Naive B cell (primary cell): ENCODE data around the gene CTXN1. TPM values are rescaled to one million over a fixed set of nuclear protein-coding genes. Genes with fewer than 3 reads are reported as not detected.

Experiments
- ATAC-seq, 2 donors: fragments of 150-1000 bp; cut with Tn5 transposase; 2 replicates each; pipeline ENCODE4 v1.10.0; 2021; ENCODE audit warnings: low read depth in 2 of 2, mild to moderate bottlenecking in 2 of 2, moderate library complexity in 2 of 2
- DNase-seq: peaks from one replicate; pipeline ENCODE4 v3.0.0; 2022
- H3K27ac Mint-ChIP-seq, 6 donors: one replicate each; pipeline ENCODE4 v1.8.0; 2020 to 2022; ENCODE audit warnings: mild to moderate bottlenecking in 6 of 6, mixed read lengths in 6 of 6, moderate library complexity in 5 of 6, inconsistent platforms in 2 of 6
- H3K27me3 Mint-ChIP-seq, 3 donors: one replicate each; pipeline ENCODE4 v1.8.0; 2021 to 2022; ENCODE audit warnings: mixed read lengths in 3 of 3, mild to moderate bottlenecking in 1 of 3
- H3K36me3 Mint-ChIP-seq, 2 donors: one replicate each; pipeline ENCODE4 v1.8.0; 2020 to 2022; ENCODE audit warnings: mixed read lengths in 2 of 2, inconsistent platforms in 1 of 2, mild to moderate bottlenecking in 1 of 2
- H3K4me1 Mint-ChIP-seq, 3 donors: one replicate each; pipeline ENCODE4 v1.8.0; 2020 to 2022; ENCODE audit warnings: mixed read lengths in 3 of 3, inconsistent platforms in 1 of 3, mild to moderate bottlenecking in 1 of 3, moderate library complexity in 1 of 3
- H3K4me3 Mint-ChIP-seq, 8 donors: one replicate each; pipeline ENCODE4 v1.8.0; 2020 to 2022; ENCODE audit warnings: mild to moderate bottlenecking in 8 of 8, mixed read lengths in 8 of 8, moderate library complexity in 8 of 8, inconsistent platforms in 2 of 8
- H3K9me3 Mint-ChIP-seq, 7 donors: one replicate each; pipeline ENCODE4 v1.8.0; 2020 to 2022; ENCODE audit warnings: mixed read lengths in 7 of 7, mild to moderate bottlenecking in 5 of 7, inconsistent platforms in 2 of 7, moderate library complexity in 1 of 7
- polyA plus RNA-seq, 6 donors: library from polyadenylated mRNA; unstranded; fragments of 300-500 nt; fragmentation: Illumina TruSeq; gene quantifications; one replicate each; pipeline ENCODE4 v1.2.3, GENCODE V29; 2021; ENCODE audit warnings: low read depth in 6 of 6

CTXN1 gene
- polyA plus RNA-seq, 6 donors from 2014 or later: not detected

DNA sequence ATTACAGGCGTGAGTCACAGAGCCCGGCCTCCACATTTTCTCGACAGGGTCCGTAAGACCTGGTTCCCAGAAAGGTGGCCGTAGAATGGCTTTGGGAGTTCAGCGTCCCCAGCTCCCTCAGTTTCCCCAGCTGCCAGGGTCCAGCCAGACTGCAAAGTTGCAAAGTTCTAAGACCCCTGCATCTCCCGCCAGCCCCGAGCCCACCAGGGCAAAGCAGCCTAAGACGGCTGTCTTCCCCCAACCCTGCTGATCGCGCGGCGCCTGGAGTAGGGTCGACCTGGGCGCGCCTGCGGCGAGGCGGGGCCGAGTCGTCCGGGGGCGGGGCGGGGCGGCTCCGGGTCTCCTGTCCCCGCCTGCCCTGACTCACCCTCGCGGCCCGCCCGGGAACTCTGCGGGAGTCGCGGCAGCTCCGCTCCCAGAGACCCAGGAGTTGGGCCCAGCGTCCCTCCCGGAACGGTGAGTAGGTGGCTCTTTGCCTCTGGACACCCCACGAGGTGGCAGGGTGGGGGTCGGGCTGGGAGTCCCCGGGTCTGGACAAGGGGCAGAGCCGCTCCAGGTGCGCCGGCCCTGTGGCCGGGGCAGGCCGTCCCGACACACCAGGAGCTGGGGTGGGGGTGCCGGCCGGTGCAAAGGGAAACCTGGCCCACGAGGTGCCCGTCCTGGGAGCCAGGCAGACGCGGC is 37.6 kb downstream of the CTXN1 start, which contains the start of gene LRRC8E:
Gene LRRC8E, plus strand, starts transcription at position 366 of the 681 bp plus-strand sequence. CDS start 7,094 bp downstream, outside the sequence.
- H3K36me3 Mint-ChIP-seq: no peaks in the 10 kb centered on the region
- H3K9me3 Mint-ChIP-seq: no peaks in the 10 kb centered on the region
- H3K27me3 Mint-ChIP-seq: peaks cover 13 to 39% (median 14%) of the 10 kb centered on the region in 3 donors
- H3K4me1 Mint-ChIP-seq: peaks cover 0 to 4% (median 0%) of the 10 kb centered on the region in 3 donors
- ATAC-seq (peak; percentile 46 to 48), DNase-seq (no peak)
- H3K4me3 Mint-ChIP-seq: peak within 1 kb of the TSS in 1 of 8 donors; percentile 61
- H3K27ac Mint-ChIP-seq: peak within 1 kb of the TSS in 1 of 6 donors; percentile 72

DNA sequence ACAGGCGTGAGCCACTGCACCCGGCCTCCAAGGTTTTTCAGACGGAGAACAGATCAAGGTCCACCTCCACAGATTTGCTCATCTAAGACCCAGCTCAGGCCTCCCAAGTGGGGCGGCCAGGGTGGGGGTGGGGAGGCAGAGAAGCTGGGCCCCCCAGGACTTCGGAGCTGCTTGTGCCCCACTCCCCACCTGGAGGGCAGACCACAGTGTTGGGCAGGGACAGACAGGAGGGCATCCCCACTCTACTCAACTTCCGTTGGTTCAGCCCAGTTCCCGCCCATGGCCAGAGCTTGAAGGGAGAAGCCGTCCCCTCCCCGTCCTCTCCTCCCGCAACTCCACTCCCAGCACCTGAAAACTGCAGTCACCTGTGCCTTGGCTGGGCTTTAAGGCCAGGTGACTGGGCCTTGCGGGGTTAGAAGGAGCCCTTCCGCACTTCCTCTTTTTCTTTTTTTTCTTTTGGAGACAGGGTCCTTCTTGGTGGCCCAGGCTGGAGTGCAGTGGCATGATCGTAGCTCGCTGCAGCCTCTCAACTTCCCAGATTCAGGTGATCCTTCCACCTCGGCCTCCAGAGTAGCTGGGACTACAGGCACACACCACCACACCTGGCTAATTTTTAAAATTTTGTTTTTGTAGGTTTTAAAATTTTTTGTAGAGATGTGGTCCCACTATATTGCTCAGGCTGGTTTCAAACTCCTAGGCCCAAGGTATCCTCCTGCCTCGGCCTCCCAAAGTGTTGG is 38.4 kb downstream of the CTXN1 start:
- peaks cover 0 to 4% (median 0%) of the 10 kb centered on the region in 3 donors for H3K4me1 Mint-ChIP-seq
- ATAC-seq (no peak), DNase-seq (no peak)
- no peak overlapping the region for H3K4me3 Mint-ChIP-seq
- no peaks in the 10 kb centered on the region for H3K36me3 Mint-ChIP-seq
- peak overlapping the region in 1 of 6 donors; percentile 72 for H3K27ac Mint-ChIP-seq
- H3K27me3 Mint-ChIP-seq: peaks cover 13 to 39% (median 14%) of the 10 kb centered on the region in 3 donors
- H3K9me3 Mint-ChIP-seq: no peaks in the 10 kb centered on the region

- peaks cover 0 to 4% (median 0%) of the 10 kb centered on the region in 3 donors for H3K4me1 Mint-ChIP-seq
- H3K9me3 Mint-ChIP-seq: peaks cover 0 to 6% (median 0%) of the 10 kb centered on the region in 7 donors
- DNase-seq (no peak), ATAC-seq (no peak)
- no peaks in the 10 kb centered on the region for H3K36me3 Mint-ChIP-seq
- H3K4me3 Mint-ChIP-seq: no peak overlapping the region
- H3K27ac Mint-ChIP-seq: peak overlapping the region in 2 of 6 donors; percentile 62 to 63
- H3K27me3 Mint-ChIP-seq: peaks cover 5 to 31% (median 10%) of the 10 kb centered on the region in 3 donors
Measured at GRCh38 chr19:7885818-7886217, 40.1 kb downstream of the CTXN1 start.

- H3K36me3 Mint-ChIP-seq: no peaks in the 10 kb centered on the region
Measured at GRCh38 chr19:7883796-7884570, 42.0 kb downstream of the CTXN1 start.

DNA sequence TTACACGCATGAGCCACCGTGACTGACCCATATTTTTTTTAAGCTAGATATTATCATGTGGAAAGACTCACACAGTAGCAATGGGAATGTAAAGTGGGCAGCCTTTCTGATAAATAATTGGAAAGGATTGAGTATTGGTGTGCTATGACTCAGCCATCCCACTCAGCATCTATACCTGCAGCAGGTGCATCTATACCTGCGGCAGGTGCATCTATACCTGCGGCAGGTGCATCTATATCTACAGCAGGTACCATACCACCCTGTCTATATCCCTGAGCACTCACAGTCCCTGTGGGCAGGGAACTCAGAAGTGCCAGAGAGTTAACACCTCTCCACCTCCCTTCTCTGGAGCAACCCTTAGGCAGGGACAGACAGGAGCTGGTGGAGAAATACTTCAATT is 42.8 kb downstream of the CTXN1 start:
- H3K27ac Mint-ChIP-seq: no peak overlapping the region

More at GRCh38 chr19:7883796-7884570, 42.0 kb downstream of the CTXN1 start:
- ATAC-seq (no peak), DNase-seq (no peak)
- Mint-ChIP-seq H3K4me3 (no peak overlapping the region), H3K9me3 (peaks cover 0 to 6% (median 0%) of the 10 kb centered on the region in 7 donors), H3K27me3 (peaks cover 3 to 31% (median 4%) of the 10 kb centered on the region in 3 donors), H3K4me1 (peaks cover 0 to 4% (median 0%) of the 10 kb centered on the region in 3 donors), H3K27ac (no peak overlapping the region)

DNA sequence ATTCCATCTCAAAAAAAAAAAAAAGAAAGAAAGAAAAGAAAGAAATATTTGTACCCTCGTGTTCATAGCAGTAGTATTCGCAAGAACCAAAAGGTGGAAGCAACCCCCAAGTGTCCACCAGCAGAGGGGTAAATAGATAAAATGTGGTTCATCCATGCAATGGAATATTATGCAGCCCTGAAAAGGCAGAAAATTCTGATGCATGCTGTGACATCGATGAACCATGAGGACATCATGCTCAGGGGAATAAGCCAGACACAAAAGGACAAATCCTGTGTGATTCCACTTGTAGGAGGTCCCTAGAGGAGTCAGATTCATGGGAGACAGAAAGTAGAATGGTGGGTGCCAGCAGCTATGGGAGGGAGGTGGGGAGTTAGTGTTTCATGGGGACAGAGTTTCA is 44.0 kb downstream of the CTXN1 start:
- Mint-ChIP-seq H3K4me3 (no peak overlapping the region), H3K4me1 (peaks cover 0 to 4% (median 0%) of the 10 kb centered on the region in 3 donors), H3K27me3 (peaks cover 0 to 24% (median 6%) of the 10 kb centered on the region in 3 donors), H3K27ac (no peak overlapping the region), H3K9me3 (peaks cover 0 to 6% (median 0%) of the 10 kb centered on the region in 7 donors), H3K36me3 (no peaks in the 10 kb centered on the region)
- DNase-seq (no peak), ATAC-seq (no peak)

More for the DNA sequence above, 42.8 kb downstream of the CTXN1 start:
- no peak for ATAC-seq
- Mint-ChIP-seq H3K27me3 (peaks cover 0 to 27% (median 0%) of the 10 kb centered on the region in 3 donors), H3K36me3 (no peaks in the 10 kb centered on the region), H3K4me1 (peaks cover 0 to 4% (median 0%) of the 10 kb centered on the region in 3 donors), H3K4me3 (no peak overlapping the region), H3K9me3 (peaks cover 0 to 6% (median 0%) of the 10 kb centered on the region in 7 donors)
- DNase-seq: no peak

DNA sequence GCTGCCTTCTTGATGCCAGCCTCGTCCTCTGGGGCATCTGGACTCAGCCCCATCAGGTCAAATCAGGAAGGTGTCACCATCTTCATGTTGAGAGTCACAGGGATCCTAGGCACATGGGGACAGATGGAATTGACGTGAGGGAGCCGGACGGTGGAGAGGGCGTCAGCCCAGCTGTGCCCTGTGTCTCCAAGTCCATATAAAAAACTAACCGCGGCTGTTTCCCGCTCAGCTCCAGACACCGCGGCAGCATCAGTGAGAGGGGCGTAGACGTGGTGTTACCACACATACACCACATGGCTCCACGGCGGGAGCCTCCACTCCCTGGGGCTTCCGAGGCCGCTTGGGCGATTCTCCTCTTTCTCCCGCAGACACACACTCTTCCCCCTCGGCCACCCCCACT is 46.1 kb downstream of the CTXN1 start:
- peak overlapping the region in 1 of 6 donors; percentile 24 for H3K27ac Mint-ChIP-seq
- ATAC-seq (no peak), DNase-seq (no peak)
- no peaks in the 10 kb centered on the region for H3K36me3 Mint-ChIP-seq
- peaks cover 0 to 4% (median 0%) of the 10 kb centered on the region in 3 donors for H3K4me1 Mint-ChIP-seq
- no peak overlapping the region for H3K4me3 Mint-ChIP-seq
- H3K9me3 Mint-ChIP-seq: peaks cover 0 to 6% (median 0%) of the 10 kb centered on the region in 7 donors
- peaks cover 9 to 30% (median 14%) of the 10 kb centered on the region in 3 donors for H3K27me3 Mint-ChIP-seq

DNA sequence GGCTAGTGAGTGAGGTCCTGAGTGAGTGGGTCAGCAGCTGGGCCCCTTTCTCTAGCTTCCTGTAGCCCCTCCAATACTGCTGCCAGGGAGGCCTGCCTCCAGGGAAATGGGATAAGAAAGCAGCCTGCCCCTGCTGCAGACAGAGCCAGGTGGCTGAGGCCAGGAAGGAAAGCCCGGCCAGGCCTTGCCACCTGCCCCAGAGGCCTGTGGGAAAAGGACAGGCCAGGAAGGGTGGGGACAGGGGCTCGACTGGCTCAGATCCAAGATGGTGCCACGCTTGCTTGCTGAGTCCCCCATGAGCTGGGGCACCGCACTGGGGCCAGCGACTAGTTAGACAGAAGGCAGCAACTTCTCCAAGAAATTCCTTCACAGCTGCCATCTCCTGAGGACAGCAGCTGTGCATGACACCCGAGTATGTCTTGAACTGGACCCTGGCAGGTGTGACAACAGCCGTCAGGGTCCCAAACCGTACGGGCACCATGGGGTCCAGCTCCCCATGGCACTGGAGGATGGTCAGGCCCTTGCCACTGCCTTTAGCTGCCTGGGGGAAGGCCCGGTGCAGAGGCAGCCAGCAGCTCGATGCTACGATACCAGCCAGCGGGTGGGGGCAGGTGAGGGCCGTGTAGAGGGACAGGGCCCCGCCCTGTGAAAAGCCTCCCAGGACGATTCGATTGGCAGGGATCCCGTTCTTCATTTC is 46.7 kb downstream of the CTXN1 start:
- Mint-ChIP-seq H3K36me3 (no peaks in the 10 kb centered on the region), H3K27me3 (peaks cover 9 to 35% (median 14%) of the 10 kb centered on the region in 3 donors), H3K4me3 (no peak overlapping the region), H3K27ac (no peak overlapping the region), H3K4me1 (peaks cover 0 to 3% (median 3%) of the 10 kb centered on the region in 3 donors), H3K9me3 (peaks cover 0 to 6% (median 0%) of the 10 kb centered on the region in 7 donors)
- no peak for DNase-seq
- no peak for ATAC-seq

- Mint-ChIP-seq H3K4me3 (no peak overlapping the region), H3K36me3 (no peaks in the 10 kb centered on the region), H3K27ac (peak overlapping the region in 1 of 6 donors; percentile 1), H3K9me3 (peaks cover 0 to 6% (median 0%) of the 10 kb centered on the region in 7 donors), H3K27me3 (peaks cover 9 to 49% (median 26%) of the 10 kb centered on the region in 3 donors), H3K4me1 (peaks cover 0 to 11% (median 10%) of the 10 kb centered on the region in 3 donors)
- DNase-seq (no peak), ATAC-seq (no peak)
Measured at GRCh38 chr19:7877249-7877836, 48.6 kb downstream of the CTXN1 start.

- no peak overlapping the region for H3K27ac Mint-ChIP-seq
Measured at GRCh38 chr19:7874897-7875273, 51.0 kb downstream of the CTXN1 start.

More at GRCh38 chr19:7874897-7875273, 51.0 kb downstream of the CTXN1 start:
- ATAC-seq: no peak
- no peak for DNase-seq
- Mint-ChIP-seq H3K4me3 (peak overlapping the region in 5 of 8 donors; percentile 12 to 73 (median 57)), H3K9me3 (peaks cover 0 to 10% (median 6%) of the 10 kb centered on the region in 7 donors), H3K36me3 (peaks cover 0 to 13% of the 10 kb centered on the region in 2 donors), H3K4me1 (peaks cover 20 to 33% (median 25%) of the 10 kb centered on the region in 3 donors), H3K27me3 (peaks cover 21 to 63% (median 50%) of the 10 kb centered on the region in 3 donors)
